HCT116 (cell line): Measurements from ENCODE around the gene PDHX. TPM values are rescaled to one million over a fixed set of nuclear protein-coding genes. Genes with fewer than 3 reads are reported as not detected.

Source experiments
- ATAC-seq: fragments of 200-7000 bp; cut with Tn5 transposase; 2 replicates; pipeline ENCODE4 v1.9.1; 2020; ENCODE audit warnings: mild to moderate bottlenecking, moderate library complexity
- BruUV-seq: library from RNA; stranded (reverse); fragments of 400-500 nt; replicated peaks from 2 replicates; lab custom pipeline; 2021; lab: Mats Ljungman, UMichigan
- CTCF ChIA-PET: fragments of 300-600 bp; sonication (Branson Sonifier 250); formaldehyde crosslinking; loops from one replicate; lab custom pipeline; 2021; ENCODE audit warnings: antibody characterized with exemption; lab: Charles Lee
- POLR2A ChIA-PET: fragments of 300-600, 350-600 bp; sonication (Branson Sonifier 250); formaldehyde crosslinking; loops from one replicate; lab custom pipeline; 2021; ENCODE audit warnings: antibody characterized with exemption; lab: Charles Lee
- RAD21 ChIA-PET, 2 experiments: fragments of 300-600 bp; sonication (Branson Sonifier 250); formaldehyde crosslinking; loops; one replicate each; lab custom pipeline; 2023; ENCODE audit warnings: low total read pairs in 2 of 2; ENCODE audit not compliant: uncharacterized antibody in 2 of 2, unreplicated experiment in 2 of 2, low non-redundant PET in 1 of 2; lab: Charles Lee
- DNase-seq: peaks from one replicate; pipeline ENCODE4 v3.0.0-alpha.2; 2010; ENCODE audit warnings: low read depth, low spot score
- H2AFZ ChIP-seq: fragments of 200-600 bp; shearing (Covaris generic), sonication (generic); 2 replicates; pipeline ENCODE4 v1.6.1; 2017; ENCODE audit warnings: low read depth, mixed run types, mixed read lengths, antibody characterized with exemption, low read length; ENCODE audit not compliant: poor library complexity, severe bottlenecking
- H3K27ac ChIP-seq: 2 replicates; pipeline ENCODE4 v1.5.1; 2012; ENCODE audit warnings: low read depth, low read length
- H3K27me3 ChIP-seq: fragments of 200-600 bp; sonication (generic); 2 replicates; pipeline ENCODE4 v1.6.1; 2016; ENCODE audit warnings: mixed run types, low read length, mixed read lengths; ENCODE audit not compliant: insufficient read depth
- H3K36me3 ChIP-seq, 2 experiments: fragments of 200-500 bp in 1 of 2; fragments of 200-600 bp in 1 of 2; sonication (Bioruptor generic) in 1 of 2; sonication (generic) in 1 of 2; 2 replicates each; pipeline versions ENCODE4 v1.5.1 to v1.6.1; 2014 to 2016; ENCODE audit warnings: low read length in 2 of 2, inconsistent platforms in 1 of 2, mixed read lengths in 1 of 2, mixed run types in 1 of 2; ENCODE audit not compliant: insufficient read depth in 2 of 2, control insufficient read depth in 1 of 2
- H3K4me1 ChIP-seq, 2 experiments: fragments of 200-600 bp in 1 of 2; sonication (generic) in 1 of 2; 2 replicates each; pipeline versions ENCODE4 v1.5.1 to v1.6.1; 2012 to 2017; ENCODE audit warnings: low read length in 2 of 2, inconsistent platforms in 1 of 2, mild to moderate bottlenecking in 1 of 2, mixed read lengths in 1 of 2, mixed run types in 1 of 2, moderate library complexity in 1 of 2; ENCODE audit not compliant: insufficient read depth in 2 of 2, control insufficient read depth in 1 of 2
- H3K4me2 ChIP-seq: fragments of 200-600 bp; sonication (generic); 2 replicates; pipeline ENCODE4 v1.6.1; 2017; ENCODE audit warnings: mixed run types, low read length, mixed read lengths
- H3K4me3 ChIP-seq, 2 experiments: fragments of 200-600 bp in 1 of 2; sonication (generic) in 1 of 2; replicated peaks in 1 of 2; 2 replicates each; pipeline ENCODE4 v1.5.1; 2011 to 2016; ENCODE audit warnings: low read length in 2 of 2, control low read depth in 1 of 2, low read depth in 1 of 2, mild to moderate bottlenecking in 1 of 2, mixed read lengths in 1 of 2, mixed run types in 1 of 2
- H3K79me2 ChIP-seq: fragments of 200-600 bp; sonication (generic); 2 replicates; pipeline ENCODE4 v1.6.1; 2017; ENCODE audit warnings: mild to moderate bottlenecking, mixed run types, low read length, moderate library complexity, mixed read lengths; ENCODE audit not compliant: insufficient read depth
- H3K9ac ChIP-seq: fragments of 200-600 bp; sonication (generic); 2 replicates; pipeline ENCODE4 v1.6.1; 2016; ENCODE audit warnings: low read length, mixed read lengths
- H3K9me2 ChIP-seq: fragments of 200-600 bp; sonication (generic), shearing (Covaris generic); 2 replicates; pipeline ENCODE4 v1.6.1; 2017; ENCODE audit warnings: mixed run types, mild to moderate bottlenecking, moderate library complexity; ENCODE audit not compliant: insufficient read depth
- H3K9me3 ChIP-seq, 2 experiments: fragments of 200-500 bp in 1 of 2; fragments of 200-600 bp in 1 of 2; sonication (Bioruptor generic) in 1 of 2; sonication (generic) in 1 of 2; 2 replicates each; pipeline ENCODE4 v1.6.1; 2014 to 2017; ENCODE audit warnings: low read length in 2 of 2, mixed read lengths in 2 of 2, inconsistent platforms in 1 of 2, low read depth in 1 of 2, mild to moderate bottlenecking in 1 of 2, mixed run types in 1 of 2, moderate library complexity in 1 of 2; ENCODE audit not compliant: control insufficient read depth in 1 of 2, insufficient read depth in 1 of 2
- H4K20me1 ChIP-seq: fragments of 200-600 bp; sonication (generic), shearing (Covaris generic); 2 replicates; pipeline ENCODE4 v1.6.1; 2017; ENCODE audit warnings: mixed run types, mild to moderate bottlenecking, moderate library complexity; ENCODE audit not compliant: insufficient read depth
- CBX3 ChIP-seq: IDR thresholded peaks from 2 replicates; pipeline ENCODE4 v1.6.1; 2012; ENCODE audit warnings: low read depth
- EGR1 ChIP-seq: IDR thresholded peaks from 2 replicates; pipeline ENCODE4 v1.6.1; 2012; ENCODE audit warnings: low read depth
- ELF1 ChIP-seq: IDR thresholded peaks from 2 replicates; pipeline ENCODE4 v1.6.1; 2012; ENCODE audit warnings: low read depth, borderline replicate concordance
- JUND ChIP-seq: IDR thresholded peaks from 2 replicates; pipeline ENCODE4 v1.6.1; 2012
- MAX ChIP-seq: IDR thresholded peaks from 2 replicates; pipeline ENCODE4 v1.6.1; 2012
- POLR2A ChIP-seq: IDR thresholded peaks from 2 replicates; pipeline ENCODE4 v1.7.0; 2011; ENCODE audit warnings: borderline replicate concordance; ENCODE audit not compliant: insufficient read depth, insufficient read length; ENCODE audit errors: extremely low read depth
- SIN3A ChIP-seq: IDR thresholded peaks from 2 replicates; pipeline ENCODE4 v1.6.1; 2012; ENCODE audit warnings: low read depth
- SRF ChIP-seq: IDR thresholded peaks from 2 replicates; pipeline ENCODE4 v1.6.1; 2012; ENCODE audit warnings: low read depth
- TCF7L2 ChIP-seq: IDR thresholded peaks from 2 replicates; pipeline ENCODE4 v1.7.0; 2011; ENCODE audit warnings: borderline replicate concordance, inconsistent platforms; ENCODE audit not compliant: insufficient read depth, insufficient read length; ENCODE audit errors: extremely low read depth
- ZFX ChIP-seq: fragments of 450-650 bp; IDR thresholded peaks from 2 replicates; pipeline ENCODE4 v1.6.1; 2017
- ZNF274 ChIP-seq: fragments of 200-500 bp; sonication (Bioruptor generic); IDR thresholded peaks from 2 replicates; pipeline ENCODE4 v1.6.1; 2014; ENCODE audit warnings: mild to moderate bottlenecking, low read depth, low read length, inconsistent platforms
- intact Hi-C: fragments of 100-400 bp; cut with micrococcal nuclease; formaldehyde crosslinking; loops from 2 replicates; pipeline ENCODE4 v1.10.0; 2022
- total RNA-seq: library from RNA; stranded (reverse); gene quantifications from one replicate; pipeline ENCODE4 v1.2.1, GENCODE V29; 2021; ENCODE audit not compliant: unreplicated experiment
- TF ChIP-seq, protein P1 (sequence below), 3 experiments: fragments of 200-600 bp in 1 of 3; sonication (generic) in 1 of 3; IDR thresholded peaks in 2 of 3; conservative IDR thresholded peaks in 1 of 3; 2 replicates each; pipeline ENCODE4 v1.5.1; 2012 to 2017; ENCODE audit warnings: low read depth in 2 of 3, low read length in 2 of 3, antibody characterized with exemption in 1 of 3, borderline replicate concordance in 1 of 3, control low read depth in 1 of 3, mild to moderate bottlenecking in 1 of 3, mixed read lengths in 1 of 3, mixed run types in 1 of 3, moderate library complexity in 1 of 3; ENCODE audit not compliant: insufficient read depth in 1 of 3
- TF ChIP-seq, protein P2 (sequence below): IDR thresholded peaks from 2 replicates; pipeline ENCODE4 v1.6.1; 2012

The PDHX gene
- total RNA-seq, 1 experiment from 2014 or later = 36.6 TPM

- H3K9me2 ChIP-seq = no peaks in the 10 kb centered on the region
- H3K27me3 ChIP-seq = no peaks in the 10 kb centered on the region
- no peak overlapping the region for H2AFZ ChIP-seq
- no peak overlapping the region for H3K4me3 ChIP-seq
- H3K9ac ChIP-seq = no peak overlapping the region
- TF ChIP-seq CBX3 (no peak), EGR1 (no peak), JUND (no peak), SIN3A (no peak), MAX (no peak), POLR2A (no peak), ZFX (no peak), ZNF274 (no peak), SRF (no peak), TCF7L2 (no peak), ELF1 (no peak)
- TF ChIP-seq, protein P1, sequence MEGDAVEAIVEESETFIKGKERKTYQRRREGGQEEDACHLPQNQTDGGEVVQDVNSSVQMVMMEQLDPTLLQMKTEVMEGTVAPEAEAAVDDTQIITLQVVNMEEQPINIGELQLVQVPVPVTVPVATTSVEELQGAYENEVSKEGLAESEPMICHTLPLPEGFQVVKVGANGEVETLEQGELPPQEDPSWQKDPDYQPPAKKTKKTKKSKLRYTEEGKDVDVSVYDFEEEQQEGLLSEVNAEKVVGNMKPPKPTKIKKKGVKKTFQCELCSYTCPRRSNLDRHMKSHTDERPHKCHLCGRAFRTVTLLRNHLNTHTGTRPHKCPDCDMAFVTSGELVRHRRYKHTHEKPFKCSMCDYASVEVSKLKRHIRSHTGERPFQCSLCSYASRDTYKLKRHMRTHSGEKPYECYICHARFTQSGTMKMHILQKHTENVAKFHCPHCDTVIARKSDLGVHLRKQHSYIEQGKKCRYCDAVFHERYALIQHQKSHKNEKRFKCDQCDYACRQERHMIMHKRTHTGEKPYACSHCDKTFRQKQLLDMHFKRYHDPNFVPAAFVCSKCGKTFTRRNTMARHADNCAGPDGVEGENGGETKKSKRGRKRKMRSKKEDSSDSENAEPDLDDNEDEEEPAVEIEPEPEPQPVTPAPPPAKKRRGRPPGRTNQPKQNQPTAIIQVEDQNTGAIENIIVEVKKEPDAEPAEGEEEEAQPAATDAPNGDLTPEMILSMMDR (IDR thresholded peaks at IDR 0.05 in 2 of 3, conservative IDR thresholded peaks at IDR 0.05 in 1 of 3; ENCODE audit: borderline replicate concordance in 1 of 3, insufficient read depth in 1 of 3, low read depth in 2 of 3, low read length in 2 of 3) = no peak
- TF ChIP-seq, protein P2, sequence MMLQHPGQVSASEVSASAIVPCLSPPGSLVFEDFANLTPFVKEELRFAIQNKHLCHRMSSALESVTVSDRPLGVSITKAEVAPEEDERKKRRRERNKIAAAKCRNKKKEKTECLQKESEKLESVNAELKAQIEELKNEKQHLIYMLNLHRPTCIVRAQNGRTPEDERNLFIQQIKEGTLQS = no peak
- ChIA-PET RAD21 (no interaction called here), POLR2A (no interaction called here), CTCF (no interaction called here)
- ATAC-seq = no peak
- H3K9me3 ChIP-seq = no peaks in the 10 kb centered on the region
- H4K20me1 ChIP-seq = no peaks in the 10 kb centered on the region
- no peak for DNase-seq
- no TSS peak for BruUV-seq
- no peak overlapping the region for H3K4me2 ChIP-seq
- intact Hi-C loops = no loop called here
- no peaks in the 10 kb centered on the region for H3K79me2 ChIP-seq
- peaks cover 23 to 24% of the 10 kb centered on the region in 2 experiments; a peak in 3 of 4 replicates for H3K4me1 ChIP-seq
- H3K27ac ChIP-seq = no peak overlapping the region
- no peaks in the 10 kb centered on the region for H3K36me3 ChIP-seq
Observed at GRCh38 chr11:35016916-35017315, 100.5 kb downstream of the PDHX start.
